ENCODE data around the gene ZNF12. TPM values are rescaled to one million over a fixed set of nuclear protein-coding genes. Genes with fewer than 3 reads are reported as not detected.

The ZNF12 gene
- total RNA-seq, 2 experiments from 2014 or later, result 15.4 to 25.3 TPM

GRCh38 chr7:6651851-6652445 is 54.8 kb downstream of the ZNF12 start:
- BruUV-seq (replicated peaks), result no TSS peak

GRCh38 chr7:6650521-6651011 is 56.2 kb downstream of the ZNF12 start:
- H3K79me2 ChIP-seq (ENCODE audit: insufficient read depth, low read depth, low read length), result no peaks in the 10 kb centered on the region
- H4K20me1 ChIP-seq (ENCODE audit: insufficient read depth, low read length), result no peaks in the 10 kb centered on the region
- BruUV-seq (replicated peaks), result no TSS peak
- intact Hi-C loops (cut with micrococcal nuclease; ENCODE audit: unreplicated experiment), result no loop called here
- H3K27ac ChIP-seq (ENCODE audit: low read depth, low read length, poor library complexity, severe bottlenecking), result no peak overlapping the region
- ChIA-PET POLR2A (no interaction called here), CTCF (ENCODE audit: unreplicated experiment) (no interaction called here)
- TF ChIP-seq CTCF (conservative IDR thresholded peaks at IDR 0.05; ENCODE audit: low read length), result no peak
- TF ChIP-seq EZH2phosphoT487 (IDR thresholded peaks at IDR 0.05; ENCODE audit: borderline replicate concordance, low read depth, low read length), result no peak
- no peaks in the 10 kb centered on the region for H3K9me2 ChIP-seq (ENCODE audit: insufficient read depth, low read length)
- H3K9me3 ChIP-seq (ENCODE audit: low read length), result no peaks in the 10 kb centered on the region
- H3K36me3 ChIP-seq (ENCODE audit: insufficient read depth, low read length), result peaks cover 90% of the 10 kb centered on the region
- no peak overlapping the region for H3K4me3 ChIP-seq (ENCODE audit: low read depth, low read length, poor library complexity, severe bottlenecking)
- DNase-seq (ENCODE audit: low spot score), result no peak
- H3K4me1 ChIP-seq (ENCODE audit: insufficient read depth, low read length, poor library complexity, severe bottlenecking), result no peaks in the 10 kb centered on the region
- H3K4me2 ChIP-seq (ENCODE audit: low read length), result no peak overlapping the region
- no peak overlapping the region for H2AFZ ChIP-seq (ENCODE audit: low read length)

More at GRCh38 chr7:6651851-6652445, 54.8 kb downstream of the ZNF12 start:
- intact Hi-C loops (cut with micrococcal nuclease; ENCODE audit: unreplicated experiment), result no loop called here
- TF ChIP-seq EZH2phosphoT487 (IDR thresholded peaks at IDR 0.05; ENCODE audit: borderline replicate concordance, low read depth, low read length) (no peak), CTCF (conservative IDR thresholded peaks at IDR 0.05; ENCODE audit: low read length) (no peak)
- Histone ChIP-seq H4K20me1 (ENCODE audit: insufficient read depth, low read length) (no peaks in the 10 kb centered on the region), H3K27ac (ENCODE audit: low read depth, low read length, poor library complexity, severe bottlenecking) (no peak overlapping the region), H3K4me2 (ENCODE audit: low read length) (no peak overlapping the region), H3K4me3 (ENCODE audit: low read depth, low read length, poor library complexity, severe bottlenecking) (no peak overlapping the region), H2AFZ (ENCODE audit: low read length) (no peak overlapping the region), H3K36me3 (ENCODE audit: insufficient read depth, low read length) (peaks cover 78% of the 10 kb centered on the region), H3K9me2 (ENCODE audit: insufficient read depth, low read length) (no peaks in the 10 kb centered on the region), H3K4me1 (ENCODE audit: insufficient read depth, low read length, poor library complexity, severe bottlenecking) (no peaks in the 10 kb centered on the region), H3K9me3 (ENCODE audit: low read length) (no peaks in the 10 kb centered on the region), H3K79me2 (ENCODE audit: insufficient read depth, low read depth, low read length) (no peaks in the 10 kb centered on the region)
- CTCF ChIA-PET (ENCODE audit: unreplicated experiment), result no interaction called here
- POLR2A ChIA-PET, result no interaction called here
- DNase-seq (ENCODE audit: low spot score), result no peak

- Histone ChIP-seq H2AFZ (ENCODE audit: low read length) (no peak overlapping the region), H3K4me3 (ENCODE audit: low read depth, low read length, poor library complexity, severe bottlenecking) (no peak overlapping the region), H4K20me1 (ENCODE audit: insufficient read depth, low read length) (no peaks in the 10 kb centered on the region), H3K4me2 (ENCODE audit: low read length) (no peak overlapping the region), H3K9me3 (ENCODE audit: low read length) (no peaks in the 10 kb centered on the region), H3K9me2 (ENCODE audit: insufficient read depth, low read length) (no peaks in the 10 kb centered on the region), H3K27ac (ENCODE audit: low read depth, low read length, poor library complexity, severe bottlenecking) (no peak overlapping the region), H3K36me3 (ENCODE audit: insufficient read depth, low read length) (peaks cover 91% of the 10 kb centered on the region), H3K79me2 (ENCODE audit: insufficient read depth, low read depth, low read length) (no peaks in the 10 kb centered on the region), H3K4me1 (ENCODE audit: insufficient read depth, low read length, poor library complexity, severe bottlenecking) (no peaks in the 10 kb centered on the region)
- BruUV-seq (replicated peaks), result no TSS peak
- TF ChIP-seq CTCF (conservative IDR thresholded peaks at IDR 0.05; ENCODE audit: low read length) (no peak), EZH2phosphoT487 (IDR thresholded peaks at IDR 0.05; ENCODE audit: borderline replicate concordance, low read depth, low read length) (no peak)
- intact Hi-C loops (cut with micrococcal nuclease; ENCODE audit: unreplicated experiment), result no loop called here
- no peak for DNase-seq (ENCODE audit: low spot score)
- POLR2A ChIA-PET, result interaction anchor here (1.1 kb wide), 1 partner anchor 28 kb away, joined by 3 read pairs; no protein-coding TSS in a partner anchor
- CTCF ChIA-PET (ENCODE audit: unreplicated experiment), result no interaction called here
These were observed 56.7 kb downstream of the ZNF12 start for GRCh38 chr7:6650086-6650485.

Measured in OCI-LY7 (cell line).